Astrocyte of the spinal cord (primary cell): ENCODE data around the gene PDLIM5.

Experiments
- DNase-seq: peaks from one replicate; pipeline ENCODE4 v3.0.0; 2011; ENCODE audit warnings: low read depth, low spot score
- H3K4me3 ChIP-seq: 2 replicates; pipeline ENCODE4 v1.5.1; 2011; ENCODE audit warnings: low read depth, mild to moderate bottlenecking, low read length, moderate library complexity
- CTCF ChIP-seq: IDR thresholded peaks from 2 replicates; pipeline ENCODE4 v1.5.1; 2012; ENCODE audit warnings: low read depth, mild to moderate bottlenecking, low read length, inconsistent platforms
- in situ Hi-C: cut with HindIII; loops from 2 replicates; pipeline ENCODE4 v1.10.0; 2017; ENCODE audit warnings: low sequenced_read_pairs

The PDLIM5 gene

GRCh38 chr4:94446386-94446785 is 5.4 kb upstream of the PDLIM5 start:
- in situ Hi-C loops = no loop called here
- peak; percentile 71 for DNase-seq
- TF ChIP-seq CTCF = no peak
- H3K4me3 ChIP-seq = no peak overlapping the region

GRCh38 chr4:94447754-94448411 is 3.9 kb upstream of the PDLIM5 start:
- no peak for TF ChIP-seq CTCF
- H3K4me3 ChIP-seq = no peak overlapping the region
- no peak for DNase-seq
- in situ Hi-C loops = no loop called here

- DNase-seq = no peak
- no peak for TF ChIP-seq CTCF
- in situ Hi-C loops = no loop called here
- H3K4me3 ChIP-seq = no peak overlapping the region
These were observed 2.8 kb upstream of the PDLIM5 start for GRCh38 chr4:94448815-94449375.

- H3K4me3 ChIP-seq = peak overlapping the region; percentile 88
- DNase-seq = no peak
- in situ Hi-C loops = no loop called here
- TF ChIP-seq CTCF = no peak
These were observed 569 bp upstream of the PDLIM5 start for GRCh38 chr4:94451051-94451694.

GRCh38 chr4:94452476-94453371 is 982 bp downstream of the PDLIM5 start:
- in situ Hi-C loops = no loop called here
- TF ChIP-seq CTCF = no peak
- peak; percentile 89 for DNase-seq

GRCh38 chr4:94453391-94453963 is 1.7 kb downstream of the PDLIM5 start:
- no peak for TF ChIP-seq CTCF

More at GRCh38 chr4:94452476-94453371, 982 bp downstream of the PDLIM5 start:
- peak overlapping the region; percentile 88 for H3K4me3 ChIP-seq

More at GRCh38 chr4:94453391-94453963, 1.7 kb downstream of the PDLIM5 start:
- peak overlapping the region; percentile 88 for H3K4me3 ChIP-seq
- no peak for DNase-seq
- in situ Hi-C loops = no loop called here
